Esophagus squamous epithelium (tissue), 4 donors: ENCODE results near the gene COQ7.

Experiments used
- POLR2A ChIP-seq, 4 donors: fragments of 450-650 bp; IDR thresholded peaks; one replicate each; pipeline ENCODE4 v1.6.1; 2017; ENCODE audit warnings: antibody characterized with exemption in 4 of 4, mild to moderate bottlenecking in 4 of 4, moderate library complexity in 3 of 4
- TF ChIP-seq, protein P1 (sequence below), 6 experiments: fragments of 450-650 bp in 4 of 6; fragments of 200-600 bp in 2 of 6; sonication (generic) in 2 of 6; IDR thresholded peaks; one replicate each; pipeline ENCODE4 v1.5.1; 2016 to 2019; ENCODE audit warnings: antibody characterized with exemption in 6 of 6, mild to moderate bottlenecking in 4 of 6, moderate library complexity in 4 of 6

DNA sequence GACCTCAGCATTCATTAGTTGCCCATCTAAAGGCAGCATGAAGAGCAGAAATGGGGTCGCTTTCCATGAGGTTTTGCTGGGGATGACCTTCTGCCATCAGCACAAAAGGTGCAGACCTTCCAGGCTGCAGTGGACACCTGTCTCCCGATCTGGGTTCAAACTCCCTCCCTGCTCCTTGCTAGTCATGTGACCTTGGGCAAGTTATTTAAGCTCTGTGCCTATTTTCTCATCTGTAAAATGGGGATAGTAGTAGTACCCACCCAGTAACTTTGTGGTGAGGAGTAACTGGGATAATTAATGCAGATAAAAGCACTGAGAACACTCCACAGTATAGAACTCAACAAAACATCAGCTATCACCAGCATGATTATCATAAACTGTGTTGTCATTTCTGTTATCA, 21.4 kb upstream of the COQ7 start:
- TF ChIP-seq, protein P1, sequence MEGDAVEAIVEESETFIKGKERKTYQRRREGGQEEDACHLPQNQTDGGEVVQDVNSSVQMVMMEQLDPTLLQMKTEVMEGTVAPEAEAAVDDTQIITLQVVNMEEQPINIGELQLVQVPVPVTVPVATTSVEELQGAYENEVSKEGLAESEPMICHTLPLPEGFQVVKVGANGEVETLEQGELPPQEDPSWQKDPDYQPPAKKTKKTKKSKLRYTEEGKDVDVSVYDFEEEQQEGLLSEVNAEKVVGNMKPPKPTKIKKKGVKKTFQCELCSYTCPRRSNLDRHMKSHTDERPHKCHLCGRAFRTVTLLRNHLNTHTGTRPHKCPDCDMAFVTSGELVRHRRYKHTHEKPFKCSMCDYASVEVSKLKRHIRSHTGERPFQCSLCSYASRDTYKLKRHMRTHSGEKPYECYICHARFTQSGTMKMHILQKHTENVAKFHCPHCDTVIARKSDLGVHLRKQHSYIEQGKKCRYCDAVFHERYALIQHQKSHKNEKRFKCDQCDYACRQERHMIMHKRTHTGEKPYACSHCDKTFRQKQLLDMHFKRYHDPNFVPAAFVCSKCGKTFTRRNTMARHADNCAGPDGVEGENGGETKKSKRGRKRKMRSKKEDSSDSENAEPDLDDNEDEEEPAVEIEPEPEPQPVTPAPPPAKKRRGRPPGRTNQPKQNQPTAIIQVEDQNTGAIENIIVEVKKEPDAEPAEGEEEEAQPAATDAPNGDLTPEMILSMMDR (IDR thresholded peaks at IDR 0.05), result no peak
- no peak for TF ChIP-seq POLR2A (IDR thresholded peaks at IDR 0.05)
